H1 (cell line): Measurements from ENCODE around the gene MYOCD. TPM values are rescaled to one million over a fixed set of nuclear protein-coding genes. Genes with fewer than 3 reads are reported as not detected.

Experiments used
- KDM1A ChIP-seq: fragments of 200-600, 300-600 bp; sonication (generic); IDR thresholded peaks from 2 replicates; pipeline ENCODE4 v1.7.1; 2016; ENCODE audit warnings: mild to moderate bottlenecking, low read length, borderline replicate concordance
- NANOG ChIP-seq: IDR thresholded peaks from 2 replicates; pipeline ENCODE4 v1.6.1; 2011; ENCODE audit warnings: low read length, low read depth, mild to moderate bottlenecking, inconsistent platforms; ENCODE audit not compliant: insufficient read depth, poor library complexity, severe bottlenecking
- NRF1 ChIP-seq: IDR thresholded peaks from 2 replicates; pipeline ENCODE4 v1.6.1; 2011; ENCODE audit warnings: mild to moderate bottlenecking, low read depth, low read length, improper control_type of control experiment
- polyA plus RNA-seq, 7 experiments: library from polyadenylated mRNA; depleted of rRNA in 3 of 7; stranded (reverse) in 5 of 7; unstranded in 2 of 7; fragments of >200 nt in 5 of 7; fragments of 200-250 nt in 2 of 7; gene quantifications; 1 replicate in 5 of 7; 2 replicates in 1 of 7; 4 replicates in 1 of 7; pipeline versions ENCODE4 v1.2.1 to v1.2.3, GENCODE V29; 2011 to 2013; ENCODE audit warnings: missing spikeins in 2 of 7, mixed read lengths in 2 of 7
- total RNA-seq: library from RNA; stranded (reverse); fragmentation: NEBNext Ultra II Directional; extraction: Animal tissue kit (Norgen Biotek cat#: 25700); gene quantifications from 2 replicates; pipeline ENCODE4 v1.2.1, GENCODE V29; 2021

The MYOCD gene
- total and polyA plus RNA-seq, 2 of the 8 experiments (the other 6 are each of a cell fraction or from before 2014, with no cell fraction given): 0.30 to 4.9 TPM

- TF ChIP-seq NANOG (no peak), KDM1A (no peak), NRF1 (no peak)
Observed at GRCh38 chr17:12640364-12640763, 25.3 kb upstream of the MYOCD start (continued).
